GM15510 (cell line): ENCODE results near the gene TUBGCP5.

Source experiments
- POLR2A ChIP-seq: IDR thresholded peaks from 3 replicates; pipeline ENCODE4 v1.6.1; 2011; ENCODE audit warnings: borderline replicate concordance; ENCODE audit not compliant: insufficient read length; ENCODE audit errors: extremely low read depth

TUBGCP5 gene

GRCh38 chr15:22988811-22989210, 50.6 kb downstream of the TUBGCP5 start:
- TF ChIP-seq POLR2A: no peak

GRCh38 chr15:22981051-22981840, 58.1 kb downstream of the TUBGCP5 start:
- no peak for TF ChIP-seq POLR2A

DNA sequence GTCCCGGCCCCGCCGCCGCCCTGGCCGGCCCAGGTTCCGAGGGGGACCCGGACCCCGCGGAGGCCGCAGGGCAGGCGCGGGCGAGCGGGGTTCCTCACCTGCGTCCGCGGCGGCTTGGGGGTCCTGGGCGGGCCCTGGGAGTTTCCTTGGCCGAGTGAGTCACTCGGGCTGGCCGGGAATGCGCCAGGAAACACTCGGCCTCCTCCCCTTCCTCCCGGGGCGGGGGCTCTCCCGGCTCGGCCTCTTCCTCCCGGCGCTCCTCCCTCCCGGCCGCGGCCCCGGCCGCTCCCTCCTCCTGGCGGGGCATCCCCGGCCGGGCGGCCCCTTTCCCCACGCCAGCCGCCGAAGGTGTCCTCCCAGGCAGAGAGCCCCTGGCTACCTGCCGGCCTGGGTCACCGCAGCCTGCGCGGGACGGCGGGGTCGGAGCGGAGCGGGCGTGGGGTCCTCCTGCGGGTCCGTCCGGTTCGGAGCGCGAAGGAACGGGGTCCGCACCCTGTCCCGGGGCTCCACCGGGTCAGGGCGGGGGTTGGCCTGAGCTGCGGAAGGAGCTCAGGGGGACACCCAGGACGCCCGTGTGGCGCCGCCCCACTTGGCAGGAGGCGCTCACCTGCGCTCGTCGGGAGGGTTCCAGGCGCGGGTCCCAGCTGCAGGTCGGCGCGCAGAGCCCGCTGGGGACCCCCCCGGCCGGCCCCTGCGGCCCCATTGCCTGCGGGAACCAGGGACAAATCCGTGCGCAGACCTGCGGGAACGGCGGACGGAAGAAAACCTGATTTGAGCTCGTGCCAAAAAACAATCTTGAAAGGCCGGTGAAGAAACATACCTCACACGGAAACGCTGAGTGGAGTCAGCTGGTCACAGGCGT, 58.9 kb downstream of the TUBGCP5 start, which contains the start of gene CYFIP1:
CYFIP1 (minus strand) TSS at position 180 of the 862 bp plus-strand sequence. CDS start 33,083 bp downstream, outside the sequence.
- TF ChIP-seq POLR2A: no peak

- TF ChIP-seq POLR2A: no peak
Observed at GRCh38 chr15:22979238-22980188, 59.9 kb downstream of the TUBGCP5 start.

DNA sequence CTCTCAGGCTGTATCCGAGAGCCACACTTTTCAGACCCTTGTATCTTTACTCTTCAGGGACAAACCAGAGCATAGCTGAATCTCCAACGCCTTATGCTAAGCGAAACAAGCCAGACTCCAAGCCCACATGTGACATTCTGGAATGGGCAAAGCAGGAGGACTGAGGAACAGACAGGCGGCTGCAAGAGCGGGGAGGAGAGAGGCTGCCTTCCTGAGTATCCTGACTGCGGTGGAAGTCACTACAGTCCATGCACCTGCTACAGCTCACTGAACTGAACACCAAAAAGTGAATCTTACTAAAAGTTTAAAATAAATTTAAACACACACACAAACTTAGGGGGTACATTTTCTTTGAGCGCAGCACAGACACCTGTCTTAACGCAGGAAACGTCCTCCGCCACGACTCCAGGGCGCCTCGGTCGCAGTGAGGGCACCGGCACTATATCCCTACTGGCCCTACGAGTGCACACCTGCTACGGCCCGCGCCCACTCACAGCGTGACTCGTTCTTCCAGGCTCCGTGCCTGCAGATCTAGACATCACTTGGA, 60.6 kb downstream of the TUBGCP5 start:
- no peak for TF ChIP-seq POLR2A

GRCh38 chr15:22974745-22975144, 64.6 kb downstream of the TUBGCP5 start:
- TF ChIP-seq POLR2A: no peak

DNA sequence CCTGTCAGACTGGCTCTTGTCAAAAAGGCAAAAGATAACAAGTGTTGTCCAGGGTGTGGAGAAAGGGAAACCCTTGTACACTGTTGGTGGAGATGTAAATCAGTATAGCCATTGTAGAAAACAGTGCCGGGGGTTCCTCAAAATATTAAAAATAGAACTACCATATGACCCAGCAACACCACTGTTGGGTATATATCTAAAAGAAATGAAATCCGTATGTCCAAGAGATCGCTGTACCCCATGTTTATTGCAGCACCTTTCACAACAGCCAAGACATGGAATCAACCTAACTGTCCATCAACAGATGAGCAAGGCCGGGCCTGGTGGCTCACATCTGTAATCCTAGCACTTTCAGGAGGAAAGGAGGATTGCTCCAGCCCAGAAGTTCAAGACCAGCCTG, 65.4 kb downstream of the TUBGCP5 start:
- TF ChIP-seq POLR2A: no peak

DNA sequence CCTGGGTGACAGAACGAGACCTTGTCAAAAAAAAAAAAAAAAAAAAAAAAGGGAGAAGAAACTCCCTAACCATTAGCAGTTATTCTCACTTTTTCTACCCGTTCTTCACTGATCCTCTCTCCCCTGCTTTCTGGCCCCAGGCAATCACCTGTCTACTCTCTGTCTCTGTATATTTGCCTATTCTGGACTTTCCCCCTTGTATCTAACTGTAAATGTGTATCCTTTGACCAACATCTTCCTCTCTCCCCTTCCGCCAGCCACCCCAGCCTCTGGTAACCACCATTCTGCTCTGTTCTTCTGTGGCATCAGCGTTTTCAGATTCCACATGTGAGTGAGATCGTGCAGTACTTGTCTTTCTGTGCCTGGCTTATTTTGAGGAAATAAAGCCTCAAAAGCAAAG, 66.1 kb downstream of the TUBGCP5 start:
- TF ChIP-seq POLR2A: no peak

GRCh38 chr15:22969489-22969888, 69.9 kb downstream of the TUBGCP5 start:
- TF ChIP-seq POLR2A: no peak

DNA sequence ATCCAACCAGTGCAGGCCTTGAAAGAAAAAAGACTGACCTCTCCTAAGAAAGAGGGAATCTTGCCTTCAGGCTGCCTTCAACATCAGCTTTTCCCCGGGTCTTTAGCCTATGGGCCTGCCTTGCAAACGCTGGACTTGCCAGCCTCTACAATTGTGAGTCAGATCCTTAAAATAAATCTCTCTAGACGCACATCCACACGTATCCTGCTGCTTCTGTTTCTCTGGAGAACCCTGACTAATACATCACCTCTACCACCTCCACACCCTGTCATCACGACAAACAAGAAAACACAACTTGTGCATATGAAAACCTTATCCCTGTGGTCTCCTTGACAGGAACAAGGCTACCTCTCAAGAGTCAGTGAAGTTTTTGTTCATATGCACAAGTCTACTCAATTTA, 71.0 kb downstream of the TUBGCP5 start:
- no peak for TF ChIP-seq POLR2A

DNA sequence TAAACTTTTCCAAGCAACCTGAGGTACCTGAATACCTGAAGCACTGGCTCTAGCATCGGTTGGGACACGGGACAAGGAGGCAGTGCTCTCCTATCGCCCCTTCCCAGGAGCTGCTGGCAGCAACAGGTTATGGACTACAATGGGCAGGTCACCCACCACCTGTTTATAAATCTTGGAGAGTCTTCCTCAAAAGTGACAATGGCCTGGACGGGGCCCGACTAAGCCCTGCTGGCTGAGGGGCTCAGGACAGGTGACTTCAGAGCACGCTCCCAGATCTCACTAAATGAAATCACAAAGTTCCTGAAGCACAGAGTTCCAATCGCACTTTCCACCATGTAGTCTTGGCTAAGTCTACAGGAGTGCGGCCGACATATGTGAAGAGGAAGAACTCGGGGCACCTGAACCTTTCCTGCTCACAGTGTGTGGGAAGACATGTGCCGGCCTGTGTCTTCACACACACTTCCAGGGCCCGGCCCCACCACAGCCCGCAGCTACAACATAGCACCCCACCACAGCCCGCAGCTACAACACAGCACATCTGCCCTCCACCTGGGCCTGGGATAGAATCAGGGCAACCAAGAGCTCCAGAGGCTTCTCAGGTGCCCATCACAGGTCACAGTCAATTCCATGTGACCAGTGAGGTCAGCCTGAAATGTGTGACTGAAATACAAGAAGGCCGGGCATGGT, 72.1 kb downstream of the TUBGCP5 start:
- no peak for TF ChIP-seq POLR2A

DNA sequence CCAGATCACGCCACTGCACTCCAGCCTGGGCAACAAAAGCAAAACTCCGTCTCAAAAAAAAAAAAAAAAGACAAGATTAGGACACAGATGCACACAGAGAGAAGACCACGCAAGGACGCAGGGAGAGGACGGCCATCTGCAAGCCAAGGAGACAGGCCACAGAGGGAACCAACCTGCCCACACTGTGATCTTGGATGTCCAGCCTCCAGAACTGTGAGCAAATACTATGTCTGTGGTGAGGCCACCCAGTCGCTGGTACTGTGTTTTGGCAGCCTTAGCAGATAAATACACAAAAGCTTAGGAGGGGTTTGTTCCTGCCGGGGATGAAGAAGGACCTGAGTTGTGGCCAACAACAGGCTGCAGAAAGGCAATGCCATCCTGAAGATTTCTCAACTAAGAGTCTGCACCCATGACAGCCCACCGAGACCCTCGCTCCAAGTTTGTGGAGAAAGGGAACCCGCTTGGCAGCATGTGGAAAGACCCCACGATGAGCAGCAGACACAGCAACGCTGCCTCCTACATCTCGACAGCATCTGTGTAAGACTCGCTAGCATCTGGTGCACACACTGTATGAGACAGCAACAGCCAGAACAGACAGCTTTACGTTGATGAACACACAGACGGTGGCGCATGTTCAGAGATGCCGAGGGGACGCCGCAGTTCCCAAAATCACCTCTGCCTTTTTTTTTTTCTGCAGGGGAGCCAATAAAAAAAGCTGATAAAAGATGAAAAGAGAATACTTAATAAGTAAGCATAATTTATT, 72.9 kb downstream of the TUBGCP5 start:
- TF ChIP-seq POLR2A: no peak

DNA sequence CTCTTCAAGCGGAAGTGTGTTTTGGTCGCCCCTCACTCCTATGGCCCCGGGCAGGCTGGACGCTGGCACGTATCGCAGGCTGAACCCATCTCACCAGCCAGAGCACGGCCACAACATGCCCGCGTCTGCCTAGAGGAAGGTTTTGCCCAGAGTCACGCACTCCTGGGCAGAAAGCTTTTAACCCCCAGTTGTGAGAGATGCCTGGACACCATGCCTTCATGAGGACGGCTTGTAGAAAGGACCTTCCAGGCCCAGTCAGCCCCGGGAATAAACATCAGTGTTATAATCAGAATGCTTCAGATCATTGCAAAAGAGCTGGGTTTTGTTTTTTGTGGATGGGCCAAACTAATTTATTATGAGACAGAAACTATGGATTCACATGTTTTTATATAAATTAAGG, 75.7 kb downstream of the TUBGCP5 start:
- TF ChIP-seq POLR2A: no peak
